Aortic smooth muscle cell (primary cell): ENCODE results near the gene DCAF5. TPM values are rescaled to one million over a fixed set of nuclear protein-coding genes. Genes with fewer than 3 reads are reported as not detected.

ENCODE experiments used
- total RNA-seq: library from RNA; depleted of rRNA; stranded (reverse); fragments of >200 nt; gene quantifications from 2 replicates; pipeline ENCODE4 v1.2.3, GENCODE V29; 2014

Gene DCAF5, protein sequence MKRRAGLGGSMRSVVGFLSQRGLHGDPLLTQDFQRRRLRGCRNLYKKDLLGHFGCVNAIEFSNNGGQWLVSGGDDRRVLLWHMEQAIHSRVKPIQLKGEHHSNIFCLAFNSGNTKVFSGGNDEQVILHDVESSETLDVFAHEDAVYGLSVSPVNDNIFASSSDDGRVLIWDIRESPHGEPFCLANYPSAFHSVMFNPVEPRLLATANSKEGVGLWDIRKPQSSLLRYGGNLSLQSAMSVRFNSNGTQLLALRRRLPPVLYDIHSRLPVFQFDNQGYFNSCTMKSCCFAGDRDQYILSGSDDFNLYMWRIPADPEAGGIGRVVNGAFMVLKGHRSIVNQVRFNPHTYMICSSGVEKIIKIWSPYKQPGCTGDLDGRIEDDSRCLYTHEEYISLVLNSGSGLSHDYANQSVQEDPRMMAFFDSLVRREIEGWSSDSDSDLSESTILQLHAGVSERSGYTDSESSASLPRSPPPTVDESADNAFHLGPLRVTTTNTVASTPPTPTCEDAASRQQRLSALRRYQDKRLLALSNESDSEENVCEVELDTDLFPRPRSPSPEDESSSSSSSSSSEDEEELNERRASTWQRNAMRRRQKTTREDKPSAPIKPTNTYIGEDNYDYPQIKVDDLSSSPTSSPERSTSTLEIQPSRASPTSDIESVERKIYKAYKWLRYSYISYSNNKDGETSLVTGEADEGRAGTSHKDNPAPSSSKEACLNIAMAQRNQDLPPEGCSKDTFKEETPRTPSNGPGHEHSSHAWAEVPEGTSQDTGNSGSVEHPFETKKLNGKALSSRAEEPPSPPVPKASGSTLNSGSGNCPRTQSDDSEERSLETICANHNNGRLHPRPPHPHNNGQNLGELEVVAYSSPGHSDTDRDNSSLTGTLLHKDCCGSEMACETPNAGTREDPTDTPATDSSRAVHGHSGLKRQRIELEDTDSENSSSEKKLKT
- total RNA-seq = 15.1 and 16.7 TPM in 2 replicates

GRCh38 chr14:69152902-69153151 lies at the start of gene DCAF5:
DCAF5 (minus strand) TSS chr14:69153119; CDS start chr14:69152978, 141 bp downstream.

DNA sequence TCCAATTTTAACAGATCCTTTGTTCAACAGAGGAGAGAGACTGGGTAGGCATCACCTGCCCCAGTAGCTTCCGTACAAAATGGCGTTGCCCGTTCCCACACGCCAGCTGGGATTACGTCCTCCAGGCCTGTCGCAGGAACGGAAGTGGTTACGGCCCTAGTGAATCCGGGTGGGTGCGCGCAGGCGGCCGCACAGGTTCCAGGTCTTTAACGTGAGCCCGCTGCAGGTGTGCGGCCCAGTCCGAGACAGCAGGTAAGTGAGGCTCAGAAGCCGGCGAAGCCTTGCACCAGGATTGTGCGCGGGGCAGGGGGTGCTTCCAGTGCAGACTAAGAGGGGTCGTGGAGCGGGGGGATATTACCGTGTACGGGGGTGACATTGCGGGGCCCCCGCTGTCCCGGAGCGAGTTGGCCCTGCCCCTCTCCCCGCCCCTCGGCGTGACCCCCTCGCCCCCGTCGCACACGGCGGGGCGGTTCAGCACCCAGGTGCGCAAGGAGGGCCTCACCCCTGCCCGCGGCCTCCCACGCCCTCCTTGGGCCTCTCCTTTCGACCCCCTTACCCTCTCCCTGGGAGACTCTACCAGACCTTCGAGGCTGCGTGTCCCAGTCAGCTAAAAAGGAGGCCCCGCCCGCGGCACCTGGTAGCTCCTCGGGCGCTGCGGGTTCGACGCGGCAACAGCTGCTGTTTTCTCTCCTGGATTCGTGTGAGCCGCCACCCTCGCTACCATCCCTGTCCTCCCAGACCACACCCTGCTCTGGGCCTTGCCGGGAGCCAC lies 38.6 kb upstream of the DCAF5 start, which contains the start of gene EXD2:
TSS of gene EXD2 (plus strand) at position 159 of the 772 bp plus-strand sequence. CDS start 17,973 bp downstream, outside the sequence.

Other genes with a start within 250 kb of the DCAF5 start
- 199 and 262 TPM in 2 replicates for gene ACTN1, start 173.8 kb downstream of the DCAF5 start, total RNA-seq
- gene EXD2, start 38.4 kb upstream of the DCAF5 start, total RNA-seq = 16.6 and 16.7 TPM in 2 replicates
- 1.8 and 2.5 TPM in 2 replicates for gene GALNT16, start 107.0 kb upstream of the DCAF5 start, total RNA-seq
- gene ERH, start 245.2 kb upstream of the DCAF5 start, total RNA-seq = 270 and 284 TPM in 2 replicates
- gene SLC39A9, start 245.6 kb upstream of the DCAF5 start, total RNA-seq = 118 and 127 TPM in 2 replicates